ENCODE data around the gene SOX2.
"Not testable (repeated sequence)": the region's sequence is repeated elsewhere in the genome, so short reads cannot be mapped to it uniquely, and the experiment has no call there.

SOX2 gene

DNA sequence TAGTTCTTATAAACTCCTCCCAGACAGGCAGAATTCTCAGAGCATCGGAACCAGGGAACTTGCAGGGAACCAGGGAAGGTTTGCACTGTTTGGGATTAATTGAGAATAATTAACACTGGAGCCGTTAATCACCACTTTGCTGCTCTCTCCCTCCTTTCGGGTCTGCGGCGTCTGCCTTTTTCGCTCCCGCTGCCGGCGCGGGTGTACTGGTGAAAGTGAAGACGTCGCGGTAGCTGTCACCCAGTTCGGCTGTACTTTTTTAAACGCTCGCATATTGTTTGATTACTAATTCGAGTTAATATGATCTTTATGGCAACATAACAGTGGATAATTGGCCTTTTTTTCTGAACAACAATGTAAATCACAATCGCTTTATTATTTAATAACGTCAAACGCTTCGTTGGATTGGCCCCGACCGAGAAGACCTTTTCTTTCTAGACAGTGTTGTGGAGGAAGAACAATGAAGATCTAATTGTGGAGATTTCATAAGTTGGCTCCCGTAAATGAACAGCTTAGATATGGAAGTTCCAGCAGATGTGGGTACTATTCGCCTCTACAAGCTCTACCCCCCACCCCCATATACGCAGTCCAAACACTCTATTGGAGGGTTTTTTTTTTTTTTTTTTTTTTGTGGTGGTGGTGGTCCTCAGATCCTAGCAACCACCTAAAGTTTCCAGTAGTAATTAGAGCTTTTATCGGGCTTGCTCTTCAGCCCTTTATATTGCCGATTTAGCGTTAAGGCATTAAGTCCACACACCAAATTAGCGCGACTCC lies 12.7 kb downstream of the SOX2 start:
- no peak for DNase-seq

DNA sequence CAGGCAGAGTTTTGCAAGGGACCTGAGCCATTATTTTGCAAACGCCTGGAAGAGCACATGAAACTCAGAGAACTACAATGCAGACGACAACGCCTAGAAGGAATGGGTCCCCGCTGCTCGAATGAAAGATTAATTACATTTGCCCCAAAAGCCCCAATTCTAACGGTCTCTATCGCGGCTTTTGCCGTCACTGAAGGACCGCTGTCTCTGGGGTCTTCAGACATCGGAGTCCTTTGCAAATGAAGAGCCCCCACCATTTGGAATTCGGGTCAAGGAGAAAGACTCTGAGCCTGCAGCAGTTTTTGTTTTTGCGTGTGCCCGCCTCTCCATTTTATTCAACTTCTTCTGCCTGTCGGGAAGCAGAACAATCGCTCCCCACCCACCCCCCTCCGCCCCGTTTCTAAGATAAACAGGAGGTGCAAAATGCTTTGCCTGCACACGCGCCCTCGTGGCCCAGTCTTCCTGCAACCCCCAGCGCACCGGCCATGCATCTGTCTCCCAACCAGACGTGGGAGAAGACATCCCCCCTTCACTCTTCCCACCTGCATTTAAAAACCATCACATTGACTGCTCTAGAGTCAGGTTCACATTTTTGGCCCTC lies 13.5 kb downstream of the SOX2 start:
- no peak for DNase-seq

DNA sequence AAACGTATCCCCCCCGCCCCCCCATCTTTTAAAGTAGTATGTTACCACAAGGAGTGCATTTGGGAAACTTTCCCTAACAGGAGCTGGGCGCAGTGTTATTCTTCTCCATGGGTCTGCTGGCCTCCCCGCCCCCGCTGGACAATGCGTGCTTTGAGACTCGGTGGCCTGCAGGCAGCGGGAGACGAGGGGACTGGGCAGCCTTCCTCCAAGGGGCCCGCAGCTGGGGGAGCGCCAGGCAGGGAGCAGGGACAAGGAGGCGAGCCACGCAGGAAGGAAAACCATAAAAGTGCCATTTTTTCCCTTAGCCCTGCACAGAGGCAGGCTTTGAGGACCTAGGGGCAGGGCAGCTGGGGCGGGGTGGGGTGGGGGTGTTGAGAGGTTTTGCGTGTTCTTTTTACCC lies 14.1 kb downstream of the SOX2 start:
- no peak for DNase-seq

DNA sequence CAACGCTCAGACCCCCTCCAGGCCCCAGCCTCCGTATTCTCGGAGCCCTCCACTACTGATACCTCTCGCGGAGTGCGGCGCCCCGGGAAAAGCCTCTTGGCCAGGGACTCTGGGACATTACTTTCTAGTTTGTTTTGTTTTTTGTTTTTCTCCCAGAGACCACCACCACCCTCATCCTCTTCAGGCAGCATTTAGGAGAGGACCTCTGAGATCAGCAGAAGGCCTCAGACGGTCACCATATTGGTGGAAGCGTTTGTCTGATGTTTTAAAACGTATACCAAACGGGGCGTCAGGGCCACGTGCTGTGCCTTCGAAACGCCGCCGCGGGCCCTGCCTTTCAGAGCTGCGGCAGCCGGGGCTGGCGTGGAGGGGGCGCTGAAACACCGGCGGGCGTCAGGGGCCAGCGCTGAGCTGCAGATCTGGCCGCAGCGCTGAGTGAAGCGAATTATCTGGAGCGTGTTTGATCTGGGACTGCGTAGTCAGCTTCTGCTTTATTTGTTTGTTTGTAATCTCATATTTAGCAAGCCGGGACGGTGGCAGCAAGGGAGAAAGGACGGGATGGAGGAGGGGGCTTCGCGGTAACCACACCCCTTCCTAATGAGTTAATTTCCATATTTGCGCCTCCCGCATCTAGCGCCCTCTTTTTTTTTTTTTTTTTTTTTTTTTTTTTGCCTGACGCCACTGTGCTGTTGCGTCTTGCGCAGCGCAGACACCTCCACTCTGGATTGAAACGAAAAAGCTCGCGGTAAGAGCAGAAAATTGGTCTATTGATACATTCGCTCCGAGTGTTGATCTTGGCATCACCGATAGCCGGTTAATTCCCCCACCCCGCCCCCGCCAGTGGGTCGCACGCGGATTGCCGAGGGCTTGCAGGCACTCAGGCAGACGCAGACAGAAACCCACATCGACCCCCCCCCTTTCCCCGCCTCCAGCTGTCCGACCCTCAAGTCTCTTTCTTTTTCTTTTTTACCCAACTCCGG lies 14.9 kb downstream of the SOX2 start:
- DNase-seq, result no peak

DNA sequence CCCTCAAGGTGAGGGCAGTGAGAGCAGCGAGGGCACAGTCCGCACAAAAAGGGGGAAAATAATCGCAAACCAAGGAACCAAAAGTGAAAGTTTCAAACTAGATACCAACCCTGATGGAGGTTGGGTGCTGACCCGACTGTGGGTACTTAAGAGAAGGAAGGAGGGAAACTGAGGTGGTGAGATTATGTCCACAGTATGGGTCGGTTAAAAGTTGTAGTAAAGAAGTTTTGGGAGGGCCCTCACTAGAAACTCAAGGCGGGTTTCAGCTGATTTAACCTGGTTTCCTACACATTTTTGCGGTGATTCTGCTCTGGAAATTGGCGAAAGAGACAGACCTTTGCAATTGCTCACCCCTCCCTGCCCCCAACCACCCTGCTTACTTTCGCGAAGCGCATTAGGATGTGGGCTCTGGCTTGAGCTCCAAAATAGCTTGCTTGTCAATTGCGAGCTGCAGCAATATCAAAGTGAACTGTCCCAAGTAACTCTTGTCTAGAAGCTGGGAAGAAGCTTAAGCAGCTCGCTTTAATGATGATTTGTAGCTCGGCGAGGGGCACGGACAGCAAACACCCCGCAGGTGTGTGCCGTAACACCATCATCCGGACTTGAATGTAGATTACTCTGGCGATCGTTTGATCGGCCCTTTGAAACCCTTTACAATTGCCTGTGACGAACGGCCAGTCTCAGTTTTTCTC lies 15.8 kb downstream of the SOX2 start:
- DNase-seq, result no peak

DNA sequence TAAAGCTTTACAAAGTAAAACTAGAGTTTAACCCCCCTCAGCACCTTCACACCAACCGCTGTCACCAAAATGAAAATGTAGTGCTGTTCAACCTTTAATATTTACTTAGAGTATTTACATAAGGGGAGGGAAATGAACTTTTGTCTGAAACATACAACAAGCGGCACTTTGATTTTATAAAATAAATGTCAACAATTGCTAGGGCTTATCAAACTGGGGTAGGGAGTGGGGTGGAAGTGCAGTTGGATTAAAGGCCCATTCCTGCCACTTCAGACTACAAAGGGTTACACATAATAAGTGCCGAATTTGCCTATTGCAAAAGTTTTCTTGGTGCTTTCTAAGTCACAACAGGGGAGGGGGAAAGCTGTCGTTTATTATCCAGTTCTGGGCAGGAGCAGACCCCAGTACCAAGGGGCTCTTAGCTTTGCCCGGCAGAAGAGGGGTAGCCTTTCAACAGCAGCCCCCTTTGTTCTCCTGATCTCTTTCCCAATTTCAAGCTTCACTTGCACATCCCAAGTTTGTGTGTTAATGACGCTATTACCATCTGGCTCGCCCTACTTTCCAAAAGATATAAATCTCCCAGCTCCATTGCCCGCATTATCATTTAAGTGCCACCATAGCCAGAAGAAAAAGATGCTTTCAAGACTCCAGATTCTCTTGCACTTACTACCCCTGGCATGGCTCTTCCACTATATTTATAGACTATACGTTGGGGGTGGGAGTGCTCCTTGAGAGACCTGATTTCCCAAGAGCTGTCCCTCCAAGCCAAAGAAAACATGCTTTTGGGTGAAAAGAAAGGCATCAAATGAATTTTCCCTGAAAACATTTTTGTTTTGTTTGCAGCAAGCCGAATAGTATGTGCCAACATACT lies 17.0 kb downstream of the SOX2 start:
- no peak for DNase-seq

DNA sequence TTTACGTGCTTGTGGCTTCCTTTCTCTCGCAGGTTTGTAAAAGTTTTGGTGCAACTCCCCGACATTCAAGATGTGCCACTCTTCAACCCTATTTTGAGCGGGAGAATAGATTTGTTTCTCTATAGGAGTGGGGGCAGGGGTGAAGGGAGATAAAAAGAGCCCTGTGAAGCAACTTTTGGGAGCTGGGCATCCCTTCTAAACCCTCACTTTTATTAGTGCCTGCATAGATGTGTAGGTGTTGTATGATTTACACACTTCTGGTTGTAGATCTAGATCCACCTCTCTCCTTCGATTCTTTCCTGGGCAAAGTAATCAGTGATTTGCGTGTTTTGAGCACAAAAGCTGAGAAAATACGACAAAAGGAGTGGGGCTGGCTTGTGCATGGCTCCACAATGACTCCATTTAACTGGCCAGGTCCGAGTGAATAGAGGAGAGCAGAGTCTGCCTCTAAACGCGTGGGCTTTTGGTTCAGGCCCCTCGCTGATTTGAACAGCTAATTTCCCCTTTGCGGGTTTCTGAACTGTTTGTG lies 17.7 kb downstream of the SOX2 start:
- DNase-seq, result no peak

DNA sequence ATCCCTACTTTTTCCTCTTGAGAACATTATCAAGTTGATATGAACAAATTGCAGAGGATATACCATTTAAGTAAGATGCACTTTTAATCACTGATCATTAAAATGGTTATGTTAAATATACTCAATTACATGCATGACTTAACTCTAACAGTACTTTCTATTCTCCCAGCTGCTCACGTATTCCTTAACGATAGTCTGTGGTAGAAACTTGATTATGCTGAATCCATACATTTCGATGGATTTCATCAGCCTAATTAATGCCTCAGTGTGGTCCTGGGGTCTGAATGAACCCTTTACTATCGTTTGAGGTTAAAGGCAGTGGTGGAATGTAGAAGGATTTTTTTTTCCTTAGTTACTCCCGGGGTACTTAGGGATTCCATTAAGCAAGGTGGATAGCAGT lies 18.6 kb downstream of the SOX2 start:
- no peak for DNase-seq

DNA sequence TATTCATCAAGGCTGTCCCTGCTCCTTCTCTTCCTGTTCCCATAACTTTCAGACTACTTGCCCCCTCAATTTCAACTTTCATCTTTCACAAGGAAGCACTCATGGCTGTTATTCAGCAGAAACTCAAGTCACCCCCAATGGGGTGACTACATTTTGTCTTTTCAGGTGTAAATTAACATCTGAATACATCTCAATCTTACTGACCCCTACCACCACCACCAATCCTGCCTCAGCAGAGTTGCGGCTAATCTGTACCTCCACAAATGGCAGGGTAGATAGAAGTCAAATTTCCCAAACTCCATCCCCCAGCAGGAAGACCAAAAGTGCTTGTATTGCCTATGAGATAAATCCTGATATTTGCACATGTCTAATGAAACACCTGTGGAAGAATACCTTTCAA lies 19.2 kb downstream of the SOX2 start:
- DNase-seq, result no peak

DNA sequence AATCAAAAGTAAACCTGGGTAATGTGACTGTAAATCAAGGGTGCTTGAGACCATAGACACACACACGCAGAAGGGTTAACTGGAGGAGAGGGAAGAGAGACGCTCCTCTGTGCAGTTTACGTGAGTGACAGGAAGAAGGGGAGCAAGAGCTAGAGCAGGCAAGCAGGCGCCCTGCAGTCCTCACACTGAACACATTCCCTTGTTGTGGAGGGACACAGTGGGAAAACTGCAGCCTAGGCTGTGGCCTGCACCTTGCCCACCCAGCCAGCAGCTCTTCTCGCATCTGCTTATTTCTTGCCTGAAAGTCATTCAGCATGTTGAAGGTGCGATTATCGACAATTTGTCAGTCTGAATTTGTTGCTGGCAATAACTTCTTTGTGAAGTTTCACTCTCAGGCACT lies 24.2 kb downstream of the SOX2 start:
- no peak for DNase-seq

DNA sequence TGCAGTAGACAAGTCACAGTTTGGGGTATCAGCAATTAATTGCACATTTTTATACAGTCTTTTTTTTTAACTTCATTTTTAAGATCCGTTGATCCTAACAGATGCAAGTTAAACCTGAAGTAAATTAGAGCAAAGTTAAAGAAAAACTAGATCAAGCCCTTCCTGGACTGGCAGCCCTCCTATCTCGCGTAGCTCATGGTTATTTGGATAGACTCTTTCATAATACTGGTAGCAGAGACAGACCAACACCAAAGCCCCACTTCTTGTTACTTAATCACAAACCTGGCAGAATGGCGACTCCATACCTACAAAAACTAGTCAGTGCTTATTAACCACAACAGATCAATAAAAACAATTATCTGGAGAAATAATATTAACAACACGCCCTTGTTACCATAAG lies 26.8 kb downstream of the SOX2 start:
- DNase-seq, result no peak

DNA sequence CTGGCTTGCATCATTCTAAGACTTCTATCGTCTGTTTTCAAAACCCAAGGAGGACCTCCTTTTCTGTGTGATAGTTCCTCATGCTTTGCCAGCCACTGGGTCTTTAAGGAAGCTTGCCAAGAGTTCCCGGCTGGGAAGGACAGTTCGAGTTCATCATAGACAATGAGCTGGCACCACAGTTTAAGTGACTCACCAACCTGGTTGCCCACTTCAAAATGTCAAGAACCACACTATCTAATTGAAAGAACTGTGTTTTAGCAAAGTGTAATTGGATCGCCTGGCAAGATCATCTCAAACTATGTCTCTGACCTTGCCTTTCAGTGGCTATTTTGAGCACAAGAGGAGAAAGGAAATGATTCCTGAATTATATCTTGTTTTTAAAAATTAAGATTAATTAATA lies 27.9 kb downstream of the SOX2 start:
- no peak for DNase-seq

DNA sequence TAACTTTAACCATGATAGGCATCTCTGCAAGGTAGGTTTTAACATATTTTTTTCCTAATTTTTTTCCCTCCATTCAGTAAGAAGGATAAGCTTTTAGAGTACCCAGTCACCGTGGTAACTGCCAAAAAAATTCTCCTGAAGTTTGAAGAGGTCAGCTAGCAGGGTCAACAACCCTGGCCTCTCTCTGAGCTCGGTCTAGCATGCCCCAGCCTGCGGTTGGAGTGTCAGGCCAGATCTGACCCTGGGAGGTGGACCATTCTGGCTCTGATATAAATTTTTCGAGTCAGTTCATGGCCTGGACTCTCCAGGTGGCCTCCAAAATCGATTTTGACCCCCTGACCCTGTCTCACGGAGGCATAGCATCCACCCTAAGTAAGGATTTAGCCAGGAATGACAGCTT lies 29.7 kb downstream of the SOX2 start:
- no peak for DNase-seq

DNA sequence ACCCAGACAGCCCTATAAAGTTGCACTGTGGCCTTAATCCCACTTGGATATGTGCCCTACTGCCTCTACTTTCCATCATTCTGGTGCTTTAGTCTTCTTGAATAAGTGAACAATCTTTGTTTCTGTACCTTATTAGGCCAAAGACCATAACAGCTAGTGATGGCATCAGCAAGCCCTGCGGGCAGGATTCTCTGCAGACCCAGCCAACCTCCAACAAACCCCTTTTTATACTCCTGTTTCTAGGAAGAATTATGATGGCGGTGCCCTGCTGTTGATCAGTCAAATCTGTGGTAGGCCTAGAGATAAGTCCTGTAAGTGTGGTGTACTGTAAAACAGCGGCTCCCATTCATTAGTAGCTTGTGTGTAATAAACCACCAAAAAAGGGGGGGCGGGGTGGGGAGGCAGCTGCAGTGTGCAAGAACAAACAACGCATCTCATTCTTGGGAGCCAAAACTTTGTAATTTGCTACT lies 40.5 kb downstream of the SOX2 start:
- no peak for DNase-seq

DNA sequence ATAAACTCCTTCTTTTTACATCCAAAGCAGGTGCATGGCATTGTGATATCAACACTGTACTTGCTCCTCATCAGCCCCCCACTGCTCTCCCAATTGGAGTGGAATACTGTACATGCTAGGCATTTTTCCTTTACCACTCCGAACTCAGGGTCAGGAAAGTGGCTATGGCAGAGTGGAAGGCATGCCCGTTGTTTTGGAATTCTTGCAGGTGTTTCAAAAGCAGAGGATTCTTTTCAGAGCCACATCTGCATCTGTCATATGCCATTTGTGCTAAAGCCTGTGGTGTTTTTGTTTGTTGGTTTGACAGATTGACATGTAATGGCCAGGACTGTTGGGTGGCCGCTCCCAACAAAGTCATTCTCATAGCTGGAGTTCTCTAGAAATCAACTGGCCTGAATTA lies 41.7 kb downstream of the SOX2 start:
- no peak for DNase-seq

DNA sequence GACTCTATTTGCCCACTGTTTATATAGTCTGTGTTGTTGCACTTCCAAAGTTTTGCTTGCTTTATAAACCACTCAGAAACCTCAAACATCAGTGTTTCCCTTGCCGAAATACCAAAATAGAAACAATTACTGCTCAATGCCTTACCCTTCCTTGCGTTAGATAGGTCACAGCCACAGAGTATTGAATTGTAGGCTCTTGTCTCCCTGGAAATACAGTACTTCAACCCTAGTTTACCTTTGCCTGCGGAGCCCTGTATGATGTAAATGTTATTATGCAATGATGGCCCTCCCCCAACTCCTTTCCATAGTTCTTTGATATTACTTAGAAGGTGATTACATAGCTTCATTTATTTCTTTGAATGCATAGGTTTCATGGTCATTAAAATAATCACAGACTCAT lies 44.2 kb downstream of the SOX2 start:
- DNase-seq, result no peak

DNA sequence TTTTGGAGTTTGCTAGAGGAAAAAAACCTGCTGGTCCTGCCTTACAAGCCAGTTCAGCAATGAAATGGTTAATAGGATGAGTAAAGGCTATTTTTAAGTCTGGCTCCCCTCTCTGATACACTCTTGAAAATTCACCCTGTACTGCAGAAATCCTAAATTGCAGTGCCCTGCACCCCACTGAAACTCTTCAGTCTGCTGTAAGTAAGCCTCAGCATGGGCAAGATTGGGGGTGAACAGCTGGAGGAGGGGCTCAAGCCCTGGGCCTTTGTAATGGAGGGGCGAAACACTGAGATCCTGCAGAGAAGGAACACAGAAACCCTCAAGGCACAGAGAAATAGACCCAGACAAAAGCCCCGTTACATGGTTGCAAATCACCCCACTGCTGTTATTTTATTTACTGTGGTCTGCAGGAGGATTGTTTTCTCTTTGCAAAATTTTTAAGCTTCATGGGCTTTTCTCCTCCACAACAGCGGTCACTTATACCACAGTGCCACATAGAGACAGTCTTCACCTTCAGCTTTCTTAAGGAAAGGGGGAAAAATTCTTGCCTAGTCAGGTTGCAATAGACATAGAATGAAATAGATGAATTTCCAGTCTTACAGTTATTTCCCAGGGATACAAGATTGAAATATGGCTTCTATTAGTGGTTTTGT lies 45.0 kb downstream of the SOX2 start:
- DNase-seq, result no peak

DNA sequence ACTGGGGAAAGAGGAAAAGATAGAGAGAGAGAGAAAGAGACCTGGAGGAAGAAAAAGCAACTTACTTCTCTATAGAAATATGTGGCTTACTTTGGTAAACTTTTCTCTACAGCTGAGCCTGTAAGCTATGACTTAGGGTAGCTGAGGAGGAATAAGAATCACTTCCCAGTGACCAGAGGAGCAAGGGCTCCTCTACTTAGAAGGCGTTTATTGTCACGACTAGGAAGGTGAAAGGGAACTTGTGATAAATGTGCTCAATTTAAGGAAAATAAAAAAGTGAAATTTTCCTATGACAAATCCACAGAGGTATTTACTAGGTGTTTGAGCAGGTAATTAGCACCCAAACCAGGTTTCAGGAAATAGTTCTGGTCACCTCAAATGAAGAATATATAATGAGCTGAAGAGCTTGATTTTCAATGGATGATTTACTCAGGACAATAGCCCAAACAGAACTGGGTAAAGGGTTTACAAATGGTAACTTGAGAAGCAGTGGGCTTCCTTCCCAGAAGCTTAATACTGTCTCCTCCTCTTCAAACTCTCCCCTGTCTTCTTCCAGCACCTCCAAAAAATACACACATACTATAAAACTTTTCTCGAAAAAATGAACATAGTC lies 46.1 kb downstream of the SOX2 start:
- DNase-seq, result no peak

DNA sequence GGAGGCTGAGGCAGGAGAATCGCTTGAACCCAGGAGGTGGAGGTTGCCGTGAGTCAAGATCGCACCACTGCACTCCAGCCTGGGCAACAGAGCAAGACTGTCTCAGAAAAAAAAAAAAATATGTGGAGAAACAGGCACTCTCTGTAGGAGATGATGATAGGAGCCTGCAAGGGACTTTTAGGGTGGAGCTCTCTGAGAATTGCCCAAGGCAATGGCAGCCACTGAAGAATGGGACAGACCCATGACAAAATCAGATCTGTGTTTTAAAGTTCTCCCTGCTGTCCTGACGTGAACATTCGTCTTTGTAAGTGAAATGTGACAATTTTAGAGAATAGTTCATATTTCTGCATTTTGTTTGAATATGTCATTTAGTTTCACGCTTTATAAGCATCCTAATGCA lies 50.2 kb downstream of the SOX2 start:
- DNase-seq, result no peak

DNA sequence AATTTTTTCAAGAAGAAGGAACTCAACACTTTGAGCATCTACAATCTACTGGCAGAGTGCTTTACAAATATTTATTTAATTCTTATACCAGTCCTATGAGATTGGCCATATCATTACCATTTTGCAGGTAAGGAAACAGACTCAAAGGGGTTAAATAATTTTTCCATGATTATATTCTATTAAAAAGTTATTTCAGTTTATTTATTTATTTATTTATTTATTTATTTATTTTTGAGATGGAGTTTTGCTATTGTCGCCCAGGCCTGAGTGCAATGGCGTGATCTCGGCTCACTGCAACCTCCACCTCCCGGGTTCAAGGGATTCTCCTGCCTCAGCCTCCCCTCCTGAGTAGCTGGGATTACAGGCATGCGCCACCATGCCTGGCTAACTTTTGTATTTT lies 52.3 kb downstream of the SOX2 start:
- DNase-seq, result not testable (repeated sequence)

Measured in kidney glomerular epithelial cell (primary cell).